Aorta (tissue), 5 donors: ENCODE measurements around the gene SCAMP4. TPM values are rescaled to one million over a fixed set of nuclear protein-coding genes. Genes with fewer than 3 reads are reported as not detected.

Source experiments
- ATAC-seq: fragments of 200-7000 bp; cut with Tn5 transposase; one replicate; pipeline ENCODE4 v1.9.1; 2022; ENCODE audit warnings: moderate library complexity; ENCODE audit not compliant: low FRiP score
- DNase-seq, 2 donors: peaks; one replicate each; pipeline ENCODE4 v3.0.0-alpha.2; 2020
- H3K27ac ChIP-seq, 2 donors: one replicate each; pipeline ENCODE4 v1.5.1; 2013; ENCODE audit warnings: low read length in 2 of 2, mild to moderate bottlenecking in 2 of 2, moderate library complexity in 2 of 2, control low read depth in 1 of 2, inconsistent platforms in 1 of 2, low read depth in 1 of 2
- H3K27me3 ChIP-seq, 2 donors: one replicate each; pipeline ENCODE4 v1.6.1; 2013; ENCODE audit warnings: control low read depth in 1 of 2, low read length in 1 of 2, mild to moderate bottlenecking in 1 of 2, moderate library complexity in 1 of 2; ENCODE audit not compliant: insufficient read depth in 2 of 2, control insufficient read depth in 1 of 2
- H3K36me3 ChIP-seq, 2 donors: one replicate each; pipeline ENCODE4 v1.6.1; 2013; ENCODE audit warnings: control low read depth in 1 of 2, low read length in 1 of 2, mild to moderate bottlenecking in 1 of 2; ENCODE audit not compliant: insufficient read depth in 2 of 2, control insufficient read depth in 1 of 2
- H3K4me1 ChIP-seq, 2 donors: one replicate each; pipeline ENCODE4 v1.6.1; 2013; ENCODE audit warnings: low read length in 2 of 2, control low read depth in 1 of 2, mild to moderate bottlenecking in 1 of 2, moderate library complexity in 1 of 2; ENCODE audit not compliant: insufficient read depth in 2 of 2, control insufficient read depth in 1 of 2
- H3K4me3 ChIP-seq, 2 donors: one replicate each; pipeline ENCODE4 v1.5.1; 2013; ENCODE audit warnings: low read length in 2 of 2, control low read depth in 1 of 2, mild to moderate bottlenecking in 1 of 2
- H3K9me3 ChIP-seq: one replicate; pipeline ENCODE4 v1.6.1; 2013; ENCODE audit warnings: mild to moderate bottlenecking, low read length; ENCODE audit not compliant: control insufficient read depth
- WGBS, 2 donors: extraction: QIAGEN DNeasy Blood & Tissue Kit; methylation state at CpG; one replicate each; pipeline ENCODE4 v1.1.7; 2013; 5-methylcytosine and 5-hydroxymethylcytosine counted together
- intact Hi-C, 2 donors: fragments of 100-400 bp; cut with DNase I; formaldehyde crosslinking; loops; one replicate each; pipeline versions ENCODE4 v1.14.2 to v1.15.0; 2022
- polyA plus RNA-seq, 2 donors: library from polyadenylated mRNA; stranded (reverse); fragments of 200-250 nt; gene quantifications; one replicate each; pipeline ENCODE4 v1.2.3, GENCODE V29; 2013
- total RNA-seq, 2 donors: library from RNA; stranded (reverse); fragmentation: NEBNext Ultra II Directional; extraction: Animal tissue kit (Norgen Biotek cat#: 25700); gene quantifications; one replicate each; pipeline ENCODE4 v1.2.1, GENCODE V29; 2021
- donor health status: healthy with polysubstance abuse.
- donor health status: Bipolar disorder and iron deficiency.
- donor health status: DM: no; HTN: no; CAD: no.
- donor health status: DM: no; HTN: no; CAD: no.
- donor health status: DM: yes; HTN: yes; CAD: no.

The SCAMP4 gene
- total and polyA plus RNA-seq, 4 donors, result 10.1 to 49.6 (median 29.0) TPM

GRCh38 chr19:1956868-1957492, 51.8 kb downstream of the SCAMP4 start:
- Histone ChIP-seq H3K27me3 (no peaks in the 10 kb centered on the region), H3K4me3 (no peak overlapping the region), H3K36me3 (no peaks in the 10 kb centered on the region), H3K9me3 (no peaks in the 10 kb centered on the region), H3K4me1 (no peaks in the 10 kb centered on the region), H3K27ac (no peak overlapping the region)
- WGBS, 2 donors, result 73 to 75% methylated on average over 28 of the region's 28 CpGs
- DNase-seq (no peak), ATAC-seq (no peak)
- intact Hi-C loops, result no loop called here

DNA sequence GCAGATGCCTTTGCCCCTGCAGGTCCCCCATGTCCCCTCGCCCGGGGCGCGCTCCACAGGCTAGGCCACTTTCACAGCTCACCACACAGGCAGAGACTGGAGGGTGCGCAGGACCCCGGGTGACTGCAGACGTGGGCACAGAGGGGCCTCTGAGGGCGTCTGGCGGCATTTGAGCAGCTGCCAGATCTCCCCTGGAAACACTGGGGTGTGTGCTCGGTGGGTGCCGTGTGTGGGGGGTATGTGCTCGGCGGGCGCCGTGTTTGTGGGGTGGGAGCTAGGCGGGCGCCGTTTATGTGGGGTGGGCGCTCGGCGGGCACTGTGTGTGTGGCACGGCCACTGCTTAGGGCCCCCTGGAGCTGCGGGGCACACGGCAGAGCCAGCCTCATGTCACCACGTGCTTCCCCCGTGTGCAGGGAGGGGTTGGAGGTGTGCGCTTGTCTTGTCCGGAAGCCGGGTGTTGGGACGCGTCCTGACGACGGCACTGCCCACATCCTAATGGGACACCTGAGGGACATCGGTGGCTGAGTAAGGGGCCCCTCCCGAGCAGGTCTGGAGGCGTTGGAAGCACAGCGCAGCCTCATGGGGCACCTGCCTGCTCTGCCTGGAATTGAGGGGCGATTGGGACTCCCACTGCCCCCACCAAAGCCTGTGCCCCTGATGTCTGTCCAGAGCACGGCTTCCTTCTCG, 52.5 kb downstream of the SCAMP4 start:
- no peak overlapping the region for H3K4me3 ChIP-seq
- intact Hi-C loops, result no loop called here
- ATAC-seq, result no peak
- no peaks in the 10 kb centered on the region for H3K9me3 ChIP-seq
- 83 to 86% methylated on average over 38 to 40 of the region's 40 CpGs for WGBS, 2 donors
- no peak overlapping the region for H3K27ac ChIP-seq
- no peak for DNase-seq
- H3K4me1 ChIP-seq, result no peaks in the 10 kb centered on the region
- H3K27me3 ChIP-seq, result no peaks in the 10 kb centered on the region
- no peaks in the 10 kb centered on the region for H3K36me3 ChIP-seq

DNA sequence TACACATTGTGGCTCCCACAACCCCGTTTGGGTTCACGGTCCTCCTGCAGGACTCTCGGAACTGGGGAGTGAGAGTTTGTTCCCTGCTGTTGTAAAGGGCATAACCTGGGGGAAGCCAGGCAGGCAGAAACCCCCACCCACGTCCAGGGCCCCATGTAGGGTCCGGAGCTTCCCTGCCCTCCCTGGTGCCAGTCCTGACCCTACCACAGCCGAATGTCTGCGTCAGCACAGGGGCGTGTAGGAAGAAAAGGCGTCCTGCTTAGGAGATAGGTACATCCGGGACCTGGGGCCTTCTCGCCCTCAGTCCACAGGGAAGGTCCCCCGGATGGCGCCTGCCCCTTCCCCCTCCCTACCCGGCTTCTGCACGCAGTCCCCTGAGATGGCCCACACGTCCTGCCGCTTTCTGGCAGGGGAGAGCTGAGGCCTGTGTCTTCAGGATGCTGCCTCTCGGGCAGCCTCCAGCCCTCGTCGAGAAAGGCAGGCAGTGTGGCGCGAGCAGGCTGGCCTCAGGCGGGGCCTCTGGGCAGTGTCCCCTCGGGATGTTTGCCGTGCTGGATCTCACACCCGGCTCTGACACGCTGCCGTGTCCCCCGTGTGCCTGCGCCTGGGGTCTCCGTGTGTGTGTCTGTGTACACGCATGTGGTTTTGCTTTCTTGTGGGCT, 54.9 kb downstream of the SCAMP4 start:
- DNase-seq (no peak), ATAC-seq (no peak)
- WGBS, 2 donors, result 94 to 95% methylated on average over 32 of the region's 32 CpGs
- no peaks in the 10 kb centered on the region for H3K4me1 ChIP-seq
- intact Hi-C loops, result no loop called here
- no peak overlapping the region for H3K4me3 ChIP-seq
- H3K27ac ChIP-seq, result no peak overlapping the region
- H3K9me3 ChIP-seq, result no peaks in the 10 kb centered on the region
- H3K27me3 ChIP-seq, result no peaks in the 10 kb centered on the region
- no peaks in the 10 kb centered on the region for H3K36me3 ChIP-seq

DNA sequence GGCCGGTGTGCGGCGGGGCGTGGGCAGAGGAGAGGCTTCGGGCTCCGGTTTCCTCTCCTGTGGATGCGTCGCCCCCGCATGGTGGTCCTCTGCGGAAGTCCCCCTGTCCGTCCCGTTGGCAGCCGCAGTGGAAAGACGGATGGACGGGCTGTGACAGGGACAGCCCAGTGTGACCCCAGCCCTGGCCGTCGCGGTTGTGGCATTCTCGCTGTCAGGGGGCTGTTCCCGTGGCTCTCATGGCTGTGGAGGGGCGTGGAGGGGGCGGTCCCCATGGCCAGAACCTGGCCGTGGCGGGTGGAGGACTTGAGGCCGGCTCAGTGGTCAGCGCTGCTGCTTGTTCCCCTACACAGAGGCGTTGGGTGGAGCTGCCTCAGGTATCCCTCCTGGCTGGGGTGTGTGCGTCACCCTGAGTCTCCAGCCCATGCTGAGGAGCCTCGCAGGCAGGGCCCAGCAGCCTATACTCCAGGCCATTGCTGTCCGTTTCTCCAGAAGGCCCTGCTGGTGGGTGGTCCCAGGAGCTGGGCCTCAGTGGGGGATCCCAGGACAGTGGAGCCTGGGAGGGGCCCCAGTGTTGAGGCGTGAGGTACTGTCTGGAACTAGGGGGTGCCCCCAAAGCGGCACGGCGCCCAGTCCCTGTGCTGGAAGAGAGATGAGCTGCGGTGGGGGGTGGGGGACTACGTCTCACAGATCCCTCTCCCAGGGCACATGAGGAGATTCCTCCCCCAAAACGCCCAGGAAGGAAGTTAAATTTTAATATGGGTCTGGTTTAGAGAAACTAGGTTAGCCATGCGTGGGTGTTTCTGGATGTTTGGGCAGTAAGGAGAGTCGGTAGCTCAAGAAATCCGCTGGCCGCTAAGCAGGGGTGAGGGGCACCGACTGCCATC, 56.0 kb downstream of the SCAMP4 start:
- WGBS, 2 donors, result 87 to 90% methylated on average over 33 to 42 of the region's 42 CpGs
- ATAC-seq, result no peak
- Histone ChIP-seq H3K27me3 (no peaks in the 10 kb centered on the region), H3K27ac (no peak overlapping the region), H3K4me3 (no peak overlapping the region), H3K4me1 (no peaks in the 10 kb centered on the region), H3K9me3 (no peaks in the 10 kb centered on the region), H3K36me3 (no peaks in the 10 kb centered on the region)
- intact Hi-C loops, result no loop called here
- no peak for DNase-seq

DNA sequence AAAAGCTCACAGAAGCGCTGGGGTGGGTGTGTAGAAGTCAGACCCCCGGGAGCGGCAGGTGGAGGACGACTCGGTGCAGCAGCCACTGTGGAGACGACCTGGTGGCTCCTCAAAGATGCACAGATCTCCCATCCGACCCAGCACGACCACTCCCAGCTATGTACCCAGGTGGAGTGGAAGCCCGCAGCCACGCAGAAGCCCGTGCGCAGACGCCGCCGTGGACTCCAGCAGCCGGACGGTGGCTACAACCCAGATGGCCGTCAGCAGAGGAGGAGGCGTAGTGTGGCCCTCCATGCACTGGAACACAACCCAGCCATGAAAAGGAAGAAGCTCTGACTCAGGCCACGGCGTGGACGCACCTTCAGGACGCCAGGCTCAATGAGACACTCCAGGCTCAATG, 57.5 kb downstream of the SCAMP4 start:
- Histone ChIP-seq H3K9me3 (no peaks in the 10 kb centered on the region), H3K27me3 (no peaks in the 10 kb centered on the region), H3K4me3 (no peak overlapping the region), H3K4me1 (no peaks in the 10 kb centered on the region), H3K36me3 (no peaks in the 10 kb centered on the region), H3K27ac (no peak overlapping the region)
- intact Hi-C loops, result no loop called here
- ATAC-seq (peak; percentile 5), DNase-seq (no peak)
- 94 to 95% methylated on average over 23 of the region's 23 CpGs for WGBS, 2 donors

GRCh38 chr19:1967087-1967608, 61.9 kb downstream of the SCAMP4 start:
- H3K4me3 ChIP-seq, result no peak overlapping the region
- H3K4me1 ChIP-seq, result no peaks in the 10 kb centered on the region
- ATAC-seq (no peak), DNase-seq (no peak)
- peaks cover 0 to 2% of the 10 kb centered on the region in 2 donors for H3K36me3 ChIP-seq
- WGBS, 2 donors, result 92% methylated on average over 22 to 26 of the region's 26 CpGs
- H3K27ac ChIP-seq, result no peak overlapping the region
- intact Hi-C loops, result no loop called here
- H3K9me3 ChIP-seq, result no peaks in the 10 kb centered on the region
- H3K27me3 ChIP-seq, result no peaks in the 10 kb centered on the region

DNA sequence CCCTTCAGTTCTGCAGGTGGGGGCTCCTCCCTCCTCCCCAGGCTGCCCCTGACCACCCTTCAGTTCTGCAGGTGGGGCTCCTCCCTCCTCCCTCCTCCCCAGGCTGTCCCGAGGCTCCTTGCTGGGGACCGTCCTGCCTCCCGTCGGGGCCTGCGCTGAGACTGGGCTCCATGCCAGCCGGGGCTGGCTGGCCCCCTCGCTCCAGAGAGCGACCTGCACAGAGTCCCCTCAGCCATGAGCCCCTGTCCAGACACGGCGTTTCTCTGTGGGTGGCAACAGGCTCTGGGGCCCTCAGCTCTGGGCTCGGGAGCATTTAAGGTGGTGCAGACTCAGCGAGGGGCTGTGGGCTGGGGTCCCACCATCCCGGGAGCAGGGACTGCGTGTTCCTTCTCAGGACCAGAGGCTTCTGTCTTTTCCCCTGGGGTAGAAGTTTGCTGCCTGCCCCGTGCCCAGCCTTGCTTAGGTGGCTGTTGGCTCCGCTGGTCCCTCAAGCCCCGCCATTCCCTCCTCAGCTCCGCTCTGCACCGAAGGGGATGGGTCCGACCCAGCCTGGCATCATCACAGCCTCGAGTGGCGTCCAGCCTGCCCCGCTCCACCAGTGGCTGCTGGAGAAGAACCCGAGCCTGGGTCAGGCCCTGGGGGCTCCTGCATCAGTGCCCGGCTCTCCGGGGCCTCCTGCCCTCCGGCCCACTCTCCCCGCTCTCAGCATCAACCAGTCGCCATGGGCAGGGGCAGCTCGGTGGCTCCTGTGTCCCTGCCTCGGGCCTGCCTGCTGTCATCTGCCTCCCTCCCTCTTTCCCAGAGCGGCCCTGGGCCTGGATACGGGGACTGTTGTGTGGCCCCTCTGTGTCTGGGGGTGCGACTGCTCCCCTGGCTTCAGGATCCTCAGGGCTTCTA, 63.3 kb downstream of the SCAMP4 start:
- peak; percentile 47 for ATAC-seq

More for the DNA sequence above, 63.3 kb downstream of the SCAMP4 start:
- Histone ChIP-seq H3K27ac (no peak overlapping the region), H3K4me3 (no peak overlapping the region), H3K9me3 (no peaks in the 10 kb centered on the region), H3K4me1 (no peaks in the 10 kb centered on the region), H3K27me3 (no peaks in the 10 kb centered on the region), H3K36me3 (peaks cover 0 to 2% of the 10 kb centered on the region in 2 donors)
- intact Hi-C loops, result no loop called here
- WGBS, 2 donors, result 55 to 59% methylated on average over 31 to 34 of the region's 34 CpGs
- DNase-seq, result no peak
